Bronchus fibroblast of lung (primary cell): ENCODE data around the gene WFIKKN2. TPM values are rescaled to one million over a fixed set of nuclear protein-coding genes. Genes with fewer than 3 reads are reported as not detected.

Experiments
- total RNA-seq: library from RNA; depleted of rRNA; stranded (reverse); fragments of >200 nt; gene quantifications from 2 replicates; pipeline ENCODE4 v1.2.3, GENCODE V29; 2015

Gene WFIKKN2, protein sequence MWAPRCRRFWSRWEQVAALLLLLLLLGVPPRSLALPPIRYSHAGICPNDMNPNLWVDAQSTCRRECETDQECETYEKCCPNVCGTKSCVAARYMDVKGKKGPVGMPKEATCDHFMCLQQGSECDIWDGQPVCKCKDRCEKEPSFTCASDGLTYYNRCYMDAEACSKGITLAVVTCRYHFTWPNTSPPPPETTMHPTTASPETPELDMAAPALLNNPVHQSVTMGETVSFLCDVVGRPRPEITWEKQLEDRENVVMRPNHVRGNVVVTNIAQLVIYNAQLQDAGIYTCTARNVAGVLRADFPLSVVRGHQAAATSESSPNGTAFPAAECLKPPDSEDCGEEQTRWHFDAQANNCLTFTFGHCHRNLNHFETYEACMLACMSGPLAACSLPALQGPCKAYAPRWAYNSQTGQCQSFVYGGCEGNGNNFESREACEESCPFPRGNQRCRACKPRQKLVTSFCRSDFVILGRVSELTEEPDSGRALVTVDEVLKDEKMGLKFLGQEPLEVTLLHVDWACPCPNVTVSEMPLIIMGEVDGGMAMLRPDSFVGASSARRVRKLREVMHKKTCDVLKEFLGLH
- total RNA-seq, result 0.15 TPM in 1 of 2 replicates, not detected in the other

GRCh38 chr17:50835301-50836234, at the start of gene WFIKKN2:
WFIKKN2 (plus strand) TSS chr17:50835586; CDS start chr17:50835938, 352 bp downstream.

GRCh38 chr17:50866261-50866949, 31.0 kb downstream of the WFIKKN2 start, which contains the start of gene TOB1:
TOB1 (minus strand) TSS chr17:50866354; CDS start chr17:50864017, 2,337 bp downstream.

Other genes starting within 250 kb of the WFIKKN2 start
- 5.5 and 5.6 TPM in 2 replicates for gene ABCC3, start 200.7 kb upstream of the WFIKKN2 start, total RNA-seq
- 21.3 and 25.2 TPM in 2 replicates for gene ANKRD40, start 127.7 kb upstream of the WFIKKN2 start, total RNA-seq
- gene LUC7L3, start 116.0 kb upstream of the WFIKKN2 start, total RNA-seq, result 13.7 and 17.3 TPM in 2 replicates
- gene ANKRD40CL, start 68.1 kb upstream of the WFIKKN2 start, total RNA-seq, result not detected in 2 replicates
- gene TOB1, start 30.8 kb downstream of the WFIKKN2 start, total RNA-seq, result 4.3 and 5.2 TPM in 2 replicates